IPS-18a (cell line): Measurements from ENCODE around the gene DMD.

ENCODE experiments used
- H3K27ac ChIP-seq: one replicate; pipeline ENCODE4 v1.5.1; 2013; ENCODE audit warnings: low read length
- H3K27me3 ChIP-seq: one replicate; pipeline ENCODE4 v1.6.1; 2013; ENCODE audit warnings: mild to moderate bottlenecking, low read length; ENCODE audit not compliant: control insufficient read depth, insufficient read depth
- H3K36me3 ChIP-seq: one replicate; pipeline ENCODE4 v1.6.1; 2013; ENCODE audit warnings: low read depth, low read length; ENCODE audit not compliant: control insufficient read depth
- H3K4me1 ChIP-seq: one replicate; pipeline ENCODE4 v1.6.1; 2013; ENCODE audit warnings: low read depth, low read length; ENCODE audit not compliant: control insufficient read depth
- H3K4me3 ChIP-seq: one replicate; pipeline ENCODE4 v1.5.1; 2013; ENCODE audit warnings: low read length
- H3K9ac ChIP-seq: one replicate; pipeline ENCODE4 v1.6.1; 2013; ENCODE audit warnings: mild to moderate bottlenecking, low read length, moderate library complexity
- H3K9me3 ChIP-seq: one replicate; pipeline ENCODE4 v1.6.1; 2013; ENCODE audit warnings: low read depth, low read length; ENCODE audit not compliant: control insufficient read depth

DMD gene

DNA sequence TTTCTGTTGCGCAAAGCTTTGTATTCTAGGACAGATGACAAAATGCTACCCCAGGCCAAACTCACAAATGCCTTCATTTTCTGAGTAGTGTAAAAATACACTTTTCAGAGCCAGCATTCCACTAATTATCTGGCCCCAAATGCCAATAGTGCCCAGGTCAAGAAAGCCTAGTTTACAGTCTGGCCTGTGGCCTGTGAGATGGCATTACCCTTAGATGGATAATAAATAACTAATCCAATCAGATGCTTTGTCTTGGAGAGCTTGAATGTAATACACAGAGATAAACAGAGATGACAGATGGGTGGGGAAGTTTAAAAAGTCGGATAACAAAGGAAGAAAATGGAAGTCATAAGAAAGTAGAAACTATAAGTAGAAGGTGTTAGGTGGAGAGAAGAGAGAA, 1874.9 kb downstream of the DMD start:
- Histone ChIP-seq H3K27ac (no peak overlapping the region), H3K9me3 (peaks cover 14% of the 10 kb centered on the region), H3K27me3 (no peaks in the 10 kb centered on the region), H3K4me3 (no peak overlapping the region), H3K4me1 (no peaks in the 10 kb centered on the region), H3K36me3 (no peaks in the 10 kb centered on the region), H3K9ac (no peak overlapping the region)

DNA sequence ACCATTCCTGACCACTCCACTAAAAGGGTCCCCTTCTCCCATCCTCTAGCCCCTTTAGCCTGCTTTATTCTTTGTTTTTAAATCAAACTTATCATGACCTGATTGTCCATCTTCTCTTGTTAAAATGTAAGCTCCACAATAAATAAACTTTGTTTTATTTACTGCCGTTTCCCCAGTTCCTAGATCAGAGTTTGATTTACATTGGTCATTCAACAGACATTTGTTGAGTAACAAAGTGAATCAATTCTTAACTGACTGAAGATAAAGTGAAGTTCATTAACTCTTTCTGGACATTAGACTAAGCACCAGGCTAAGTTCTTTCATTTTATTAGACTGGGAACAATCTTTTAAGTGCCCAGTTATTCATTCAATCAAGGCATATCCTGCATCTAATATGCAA, 1876.4 kb downstream of the DMD start:
- peaks cover 10% of the 10 kb centered on the region for H3K9me3 ChIP-seq
- no peaks in the 10 kb centered on the region for H3K27me3 ChIP-seq
- no peaks in the 10 kb centered on the region for H3K36me3 ChIP-seq
- no peaks in the 10 kb centered on the region for H3K4me1 ChIP-seq
- H3K27ac ChIP-seq, result no peak overlapping the region
- H3K4me3 ChIP-seq, result no peak overlapping the region
- H3K9ac ChIP-seq, result no peak overlapping the region

GRCh38 chrX:31333165-31333831, 1878.1 kb downstream of the DMD start:
- Histone ChIP-seq H3K4me3 (no peak overlapping the region), H3K9me3 (peaks cover 10% of the 10 kb centered on the region), H3K27ac (no peak overlapping the region), H3K9ac (no peak overlapping the region), H3K27me3 (no peaks in the 10 kb centered on the region), H3K36me3 (no peaks in the 10 kb centered on the region), H3K4me1 (no peaks in the 10 kb centered on the region)

- Histone ChIP-seq H3K27ac (no peak overlapping the region), H3K9ac (no peak overlapping the region), H3K9me3 (peaks cover 9% of the 10 kb centered on the region), H3K4me3 (no peak overlapping the region), H3K27me3 (no peaks in the 10 kb centered on the region), H3K4me1 (no peaks in the 10 kb centered on the region), H3K36me3 (no peaks in the 10 kb centered on the region)
Measured at GRCh38 chrX:31331928-31332327, 1879.4 kb downstream of the DMD start.

- Histone ChIP-seq H3K9ac (no peak overlapping the region), H3K4me3 (no peak overlapping the region), H3K9me3 (peaks cover 9% of the 10 kb centered on the region), H3K4me1 (no peaks in the 10 kb centered on the region), H3K27me3 (no peaks in the 10 kb centered on the region), H3K27ac (no peak overlapping the region), H3K36me3 (no peaks in the 10 kb centered on the region)
Measured at GRCh38 chrX:31331015-31331414, 1880.3 kb downstream of the DMD start.

- Histone ChIP-seq H3K9ac (no peak overlapping the region), H3K36me3 (no peaks in the 10 kb centered on the region), H3K27me3 (no peaks in the 10 kb centered on the region), H3K4me3 (no peak overlapping the region), H3K9me3 (peaks cover 9% of the 10 kb centered on the region), H3K4me1 (no peaks in the 10 kb centered on the region), H3K27ac (no peak overlapping the region)
Measured at GRCh38 chrX:31329298-31329697, 1882.1 kb downstream of the DMD start.

- no peak overlapping the region for H3K27ac ChIP-seq
- H3K36me3 ChIP-seq, result no peaks in the 10 kb centered on the region
- H3K4me3 ChIP-seq, result no peak overlapping the region
- H3K27me3 ChIP-seq, result no peaks in the 10 kb centered on the region
- H3K9me3 ChIP-seq, result peaks cover 13% of the 10 kb centered on the region
- H3K9ac ChIP-seq, result no peak overlapping the region
- H3K4me1 ChIP-seq, result peaks cover 10% of the 10 kb centered on the region
Measured at GRCh38 chrX:31323658-31324057, 1887.7 kb downstream of the DMD start.

GRCh38 chrX:31320740-31321139, 1890.6 kb downstream of the DMD start:
- no peaks in the 10 kb centered on the region for H3K27me3 ChIP-seq
- H3K4me1 ChIP-seq, result peaks cover 10% of the 10 kb centered on the region
- H3K4me3 ChIP-seq, result no peak overlapping the region
- peaks cover 17% of the 10 kb centered on the region for H3K9me3 ChIP-seq
- no peaks in the 10 kb centered on the region for H3K36me3 ChIP-seq
- H3K9ac ChIP-seq, result no peak overlapping the region
- no peak overlapping the region for H3K27ac ChIP-seq

GRCh38 chrX:31319586-31319985, 1891.8 kb downstream of the DMD start:
- Histone ChIP-seq H3K4me1 (peaks cover 10% of the 10 kb centered on the region), H3K9ac (no peak overlapping the region), H3K27me3 (no peaks in the 10 kb centered on the region), H3K27ac (no peak overlapping the region), H3K36me3 (no peaks in the 10 kb centered on the region), H3K4me3 (no peak overlapping the region), H3K9me3 (peaks cover 23% of the 10 kb centered on the region)

GRCh38 chrX:31318866-31319265, 1892.5 kb downstream of the DMD start:
- Histone ChIP-seq H3K9me3 (peaks cover 23% of the 10 kb centered on the region), H3K4me3 (no peak overlapping the region), H3K4me1 (peaks cover 10% of the 10 kb centered on the region), H3K27me3 (no peaks in the 10 kb centered on the region), H3K36me3 (no peaks in the 10 kb centered on the region), H3K27ac (no peak overlapping the region), H3K9ac (no peak overlapping the region)

DNA sequence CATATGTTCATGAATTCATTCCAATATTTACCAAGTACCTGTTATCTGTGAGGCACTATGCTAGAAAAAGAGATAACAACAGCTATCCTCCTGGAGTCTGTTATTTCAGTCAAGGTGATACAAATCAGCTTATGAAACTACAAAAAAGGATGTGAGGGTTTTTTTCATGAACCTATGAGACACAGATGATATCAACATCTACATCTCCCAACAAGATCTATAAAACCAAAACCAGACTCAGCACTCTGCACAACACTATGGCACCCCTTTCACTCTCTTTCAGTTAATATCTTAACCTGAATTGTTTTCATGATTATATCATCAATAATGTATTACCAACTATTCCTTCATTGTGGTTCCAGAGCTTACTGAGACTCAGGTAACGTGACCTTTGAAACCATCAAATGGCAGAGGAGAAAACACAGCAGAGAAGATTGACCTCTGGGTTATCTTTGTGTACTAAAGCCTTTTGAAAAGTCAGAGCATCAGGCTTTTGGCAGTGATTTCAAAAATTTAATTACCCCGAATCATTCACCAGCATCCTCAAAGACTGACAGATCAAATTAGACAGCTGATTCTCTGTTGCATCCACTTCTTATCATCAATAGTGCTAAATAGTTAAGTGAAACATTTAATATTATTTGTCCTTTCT, 1894.9 kb downstream of the DMD start:
- Histone ChIP-seq H3K27ac (no peak overlapping the region), H3K36me3 (no peaks in the 10 kb centered on the region), H3K4me3 (no peak overlapping the region), H3K9ac (no peak overlapping the region), H3K27me3 (no peaks in the 10 kb centered on the region), H3K4me1 (no peaks in the 10 kb centered on the region), H3K9me3 (peaks cover 15% of the 10 kb centered on the region)

DNA sequence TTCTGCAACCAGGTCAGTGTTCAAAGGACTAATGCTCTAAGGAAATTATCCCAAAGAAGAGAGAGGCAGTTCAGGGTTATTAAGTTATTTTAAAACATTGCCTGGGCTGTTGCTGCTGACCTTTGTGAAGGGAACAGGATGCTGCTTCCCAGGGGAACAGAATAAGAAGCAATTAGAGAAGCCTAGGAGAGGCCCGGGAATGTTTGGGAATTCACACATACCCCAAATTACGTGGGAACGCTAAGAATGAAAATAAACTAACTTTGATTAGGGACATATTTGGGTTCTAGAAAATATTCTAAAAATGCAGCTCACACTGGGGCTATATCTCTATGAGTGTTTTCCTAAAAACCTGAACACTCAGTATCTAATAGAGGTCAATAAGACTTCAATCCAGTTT, 1896.4 kb downstream of the DMD start:
- no peaks in the 10 kb centered on the region for H3K27me3 ChIP-seq
- H3K9ac ChIP-seq, result no peak overlapping the region
- no peak overlapping the region for H3K27ac ChIP-seq
- no peaks in the 10 kb centered on the region for H3K36me3 ChIP-seq
- peaks cover 18% of the 10 kb centered on the region for H3K9me3 ChIP-seq
- H3K4me1 ChIP-seq, result no peaks in the 10 kb centered on the region
- no peak overlapping the region for H3K4me3 ChIP-seq
